K562 (cell line): ENCODE data around the gene MYCBPAP. TPM values are rescaled to one million over a fixed set of nuclear protein-coding genes. Genes with fewer than 3 reads are reported as not detected.

ENCODE experiments used
- ATAC-seq: fragments of 200-7000 bp; cut with Tn5 transposase; 3 replicates; pipeline ENCODE4 v1.9.1; 2020; ENCODE audit warnings: moderate library complexity
- BruUV-seq: library from RNA; stranded (reverse); fragments of 400-500 nt; replicated peaks from 2 replicates; lab custom pipeline; 2021; lab: Mats Ljungman, UMichigan
- CTCF ChIA-PET: fragments of 300-600 bp; formaldehyde crosslinking; extraction: SDS; loops from one replicate; lab custom pipeline; 2021; ENCODE audit warnings: low intra/inter-chr PET ratio; lab: Yijun Ruan, JAX
- POLR2A ChIA-PET: fragments of 300-600, 350-650 bp; sonication (Branson Sonifier 250); formaldehyde crosslinking; extraction: SDS; loops from one replicate; lab custom pipeline; 2021; ENCODE audit warnings: antibody characterized with exemption, inconsistent platforms; lab: Yijun Ruan, JAX
- DNase-seq, 4 experiments: peaks; one replicate each; pipeline versions ENCODE4 v3.0.0 to v3.0.0-alpha.2; 2011 to 2018; ENCODE audit warnings: low spot score in 3 of 4, mixed read lengths in 3 of 4; ENCODE audit errors: extremely low read depth in 1 of 4
- FAIRE-seq: peaks from 2 replicates; lab custom pipeline; 2011; peaks lifted over from hg19 to GRCh38; lab: Jason Lieb, UNC
- H2AFZ ChIP-seq: 2 replicates; pipeline ENCODE4 v1.6.0; 2011; ENCODE audit warnings: low read depth, low read length, control low read depth, inconsistent platforms
- H3K27ac ChIP-seq: fragments of 200-600 bp; 3 replicates; pipeline ENCODE4 v1.8.0; 2011; ENCODE audit warnings: low read depth, mild to moderate bottlenecking, control low read depth, inconsistent platforms, low read length, moderate library complexity, mixed read lengths; ENCODE audit errors: extremely low read depth
- H3K27me3 ChIP-seq, 2 experiments: fragments of 300-600 bp in 1 of 2; 2 replicates in 1 of 2; 3 replicates in 1 of 2; pipeline versions ENCODE4 v1.6.0 to v1.8.0; 2011; ENCODE audit warnings: inconsistent platforms in 2 of 2, low read length in 2 of 2, mild to moderate bottlenecking in 1 of 2, mixed read lengths in 1 of 2, moderate library complexity in 1 of 2; ENCODE audit not compliant: control insufficient read depth in 2 of 2, insufficient read depth in 2 of 2
- H3K36me3 ChIP-seq: fragments of 300-600 bp; 3 replicates; pipeline ENCODE4 v1.8.0; 2011; ENCODE audit warnings: mild to moderate bottlenecking, low read length, inconsistent platforms; ENCODE audit not compliant: control insufficient read depth, insufficient read depth
- H3K4me1 ChIP-seq, 2 experiments: fragments of 200-600 bp in 1 of 2; replicated peaks in 1 of 2; 2 replicates in 1 of 2; 3 replicates in 1 of 2; pipeline versions ENCODE4 v1.5.1 to v1.8.0; 2011; ENCODE audit warnings: inconsistent platforms in 2 of 2, low read length in 2 of 2, mild to moderate bottlenecking in 1 of 2, mixed read lengths in 1 of 2, moderate library complexity in 1 of 2; ENCODE audit not compliant: control insufficient read depth in 2 of 2, insufficient read depth in 2 of 2
- H3K4me2 ChIP-seq: 2 replicates; pipeline ENCODE4 v1.6.1; 2011; ENCODE audit warnings: low read length, control low read depth, inconsistent platforms, mixed read lengths; ENCODE audit not compliant: insufficient read depth
- H3K4me3 ChIP-seq: fragments of 200-600 bp; sonication (generic), shearing (Covaris generic); 2 replicates; pipeline ENCODE4 v1.5.1; 2016; ENCODE audit warnings: control low read depth, inconsistent platforms
- H3K79me2 ChIP-seq: fragments of 200-600 bp; 3 replicates; pipeline ENCODE4 v1.8.0; 2011; ENCODE audit warnings: low read length, inconsistent platforms; ENCODE audit not compliant: control insufficient read depth, insufficient read depth
- H3K9ac ChIP-seq, 2 experiments: 2 replicates each; pipeline versions ENCODE4 v1.6.0 to v1.6.1; 2011; ENCODE audit warnings: low read depth in 2 of 2, low read length in 2 of 2, control low read depth in 1 of 2, inconsistent platforms in 1 of 2, mild to moderate bottlenecking in 1 of 2, mixed read lengths in 1 of 2; ENCODE audit not compliant: insufficient read depth in 1 of 2
- H3K9me1 ChIP-seq: one replicate; pipeline ENCODE4 v1.6.0; 2011; ENCODE audit warnings: inconsistent platforms, mild to moderate bottlenecking, low read length, moderate library complexity; ENCODE audit not compliant: control insufficient read depth, insufficient read depth
- H3K9me3 ChIP-seq: replicated peaks from 2 replicates; pipeline ENCODE4 v1.5.1; 2011; ENCODE audit warnings: low read depth, low read length, inconsistent platforms; ENCODE audit not compliant: control insufficient read depth, insufficient read depth
- H4K20me1 ChIP-seq: replicated peaks from 2 replicates; pipeline ENCODE4 v1.6.1; 2011; ENCODE audit warnings: low read length, inconsistent platforms, mixed read lengths; ENCODE audit not compliant: control insufficient read depth, insufficient read depth
- FOXJ3 ChIP-seq: sonication (generic); formaldehyde crosslinking; IDR thresholded peaks from 2 replicates; pipeline ENCODE4 v1.4.0; 2020; ENCODE audit warnings: mild to moderate bottlenecking, missing genetic modification reagents
- HES1 ChIP-seq: fragments of 450-650 bp; IDR thresholded peaks from 2 replicates; pipeline ENCODE4 v1.6.1; 2016; ENCODE audit warnings: low read depth, mild to moderate bottlenecking, moderate library complexity
- NUFIP1 ChIP-seq: fragments of 450-650 bp; IDR thresholded peaks from 2 replicates; pipeline ENCODE4 v1.6.1; 2018; ENCODE audit not compliant: partially characterized antibody
- ZBTB5 ChIP-seq: fragments of 450-650 bp; IDR thresholded peaks from 2 replicates; pipeline ENCODE4 v1.6.1; 2017; ENCODE audit warnings: antibody characterized with exemption
- ZEB2 ChIP-seq: fragments of 450-650 bp; IDR thresholded peaks from 2 replicates; pipeline ENCODE4 v1.6.1; 2016
- ZNF24 ChIP-seq: fragments of 450-650 bp; IDR thresholded peaks from 2 replicates; pipeline ENCODE4 v1.6.1; 2016
- ZNF507 ChIP-seq: conservative IDR thresholded peaks from 2 replicates; pipeline ENCODE4 v1.6.1; 2017; ENCODE audit warnings: missing genetic modification characterization, missing compliant biosample characterization
- ZSCAN29 ChIP-seq: fragments of 450-650 bp; IDR thresholded peaks from 2 replicates; pipeline ENCODE4 v1.6.1; 2017
- WGBS: fragments of 100-300 bp; shearing (Covaris generic); methylation state at CpG from one replicate; pipeline ENCODE4 v1.1.6; 2016; ENCODE audit warnings: low coverage, mixed read lengths; ENCODE audit not compliant: insufficient coverage; ENCODE audit errors: missing lambda C conversion rate; 5-methylcytosine and 5-hydroxymethylcytosine counted together
- in situ Hi-C: fragments of 300-500 bp; cut with MboI; formaldehyde crosslinking; loops from 4 replicates; pipeline ENCODE4 v1.15.0; 2018; ENCODE audit warnings: inconsistent platforms, mixed read lengths
- intact Hi-C: fragments of 100-400 bp; cut with micrococcal nuclease; formaldehyde crosslinking; loops from 2 replicates; pipeline ENCODE4 v1.14.2; 2022
- polyA plus RNA-seq, 8 experiments: library from polyadenylated mRNA; depleted of rRNA in 4 of 8; stranded (reverse) in 5 of 8; unstranded in 3 of 8; fragments of >200 nt; fragmentation: Nextera tagmentation in 2 of 8; fragmentation: Illumina TruSeq in 1 of 8; extraction: Ambion mirVana in 2 of 8; extraction: Trizol in 1 of 8; gene quantifications; 2 replicates each; pipeline versions ENCODE4 v1.2.1 to v1.2.3, GENCODE V29; 2011 to 2014; ENCODE audit warnings: inconsistent platforms in 1 of 8, missing spikeins in 1 of 8
- total RNA-seq, 7 experiments: library from RNA; depleted of rRNA in 6 of 7; stranded (reverse); fragments of >200 nt in 6 of 7; fragmentation: Illumina TruSeq in 2 of 7; extraction: Trizol in 2 of 7; gene quantifications; 2 replicates each; pipeline versions ENCODE4 v1.2.1 to v1.2.3, GENCODE V29; 2011 to 2021; ENCODE audit warnings: low replicate concordance in 1 of 7
- TF ChIP-seq, protein P1 (sequence below): fragments of 450-650 bp; IDR thresholded peaks from 2 replicates; pipeline ENCODE4 v1.6.1; 2018; ENCODE audit warnings: mild to moderate bottlenecking, low read depth; ENCODE audit not compliant: partially characterized antibody

Gene MYCBPAP
- total and polyA plus RNA-seq, 9 of the 15 experiments (the other 6 are each of a cell fraction or from before 2014, with no cell fraction given), result not detected

DNA sequence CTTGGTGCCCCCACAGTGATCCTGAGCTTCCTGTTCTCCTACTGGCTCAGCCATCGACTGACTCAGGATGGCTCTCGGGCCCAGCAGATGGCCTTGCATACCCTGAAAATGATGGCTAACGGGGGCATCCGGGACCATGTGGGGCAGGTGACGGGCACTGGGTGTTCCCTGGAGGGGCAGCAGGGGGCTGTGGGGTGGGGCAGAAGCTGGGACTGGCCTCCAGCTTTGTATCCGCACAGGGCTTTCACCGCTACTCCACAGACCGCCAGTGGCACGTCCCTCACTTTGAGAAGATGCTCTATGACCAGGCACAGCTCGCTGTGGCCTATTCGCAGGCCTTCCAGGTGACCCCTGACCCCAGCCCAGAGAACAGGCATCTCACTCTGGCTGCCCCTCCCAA, 41.7 kb downstream of the MYCBPAP start:
- WGBS, result 85% methylated on average over 6 of the region's 11 CpGs
- intact Hi-C loops (loop anchor here (1.0 to 5.0 kb wide), 3 partner anchors 77 to 392 kb away; no protein-coding TSS in a partner anchor), in situ Hi-C loops (loop anchor here (5.0 to 10.0 kb wide), 4 partner anchors 77 to 405 kb away; no protein-coding TSS in a partner anchor)
- 0 out of 4 replicates have a peak overlapping the region, but pooled peaks of 1 of the 2 experiments have one; percentile 37 for H3K9ac ChIP-seq
- TF ChIP-seq ZEB2 (no peak), ZNF507 (no peak), ZSCAN29 (no peak), NUFIP1 (no peak), HES1 (no peak), ZNF24 (no peak), FOXJ3 (no peak), ZBTB5 (no peak)
- TF ChIP-seq, protein P1, sequence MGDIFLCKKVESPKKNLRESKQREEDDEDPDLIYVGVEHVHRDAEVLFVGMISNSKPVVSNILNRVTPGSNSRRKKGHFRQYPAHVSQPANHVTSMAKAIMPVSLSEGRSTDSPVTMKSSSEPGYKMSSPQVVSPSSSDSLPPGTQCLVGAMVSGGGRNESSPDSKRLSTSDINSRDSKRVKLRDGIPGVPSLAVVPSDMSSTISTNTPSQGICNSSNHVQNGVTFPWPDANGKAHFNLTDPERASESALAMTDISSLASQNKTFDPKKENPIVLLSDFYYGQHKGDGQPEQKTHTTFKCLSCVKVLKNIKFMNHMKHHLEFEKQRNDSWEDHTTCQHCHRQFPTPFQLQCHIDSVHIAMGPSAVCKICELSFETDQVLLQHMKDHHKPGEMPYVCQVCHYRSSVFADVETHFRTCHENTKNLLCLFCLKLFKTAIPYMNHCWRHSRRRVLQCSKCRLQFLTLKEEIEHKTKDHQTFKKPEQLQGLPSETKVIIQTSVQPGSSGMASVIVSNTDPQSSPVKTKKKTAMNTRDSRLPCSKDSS, result no peak
- peaks cover 3 to 25% of the 10 kb centered on the region in 2 experiments; a peak in 2 of 5 replicates for H3K27me3 ChIP-seq
- ATAC-seq (no peak), DNase-seq (no peak), FAIRE-seq (no peak)
- BruUV-seq, result no TSS peak
- no peak overlapping the region for H3K4me2 ChIP-seq
- ChIA-PET POLR2A (interaction anchor here (0.6 to 0.8 kb wide), 3 partner anchors 76 to 749 kb away, joined by 3 to 4 read pairs (median 3); no protein-coding TSS in a partner anchor), CTCF (interaction anchor here (0.8 to 1.7 kb wide), 3 partner anchors 67 to 145 kb away, joined by 3 to 6 read pairs (median 4); no protein-coding TSS in a partner anchor)
- H3K9me3 ChIP-seq, result no peaks in the 10 kb centered on the region
- H3K4me1 ChIP-seq, result peaks cover 9 to 43% of the 10 kb centered on the region in 2 experiments; a peak in 4 of 5 replicates
- H3K9me1 ChIP-seq, result no peaks in the 10 kb centered on the region
- H2AFZ ChIP-seq, result no peak overlapping the region
- no peaks in the 10 kb centered on the region; the same call in 1 of the 2 replicates for H4K20me1 ChIP-seq
- H3K4me3 ChIP-seq, result no peak overlapping the region
- no peaks in the 10 kb centered on the region for H3K36me3 ChIP-seq
- H3K79me2 ChIP-seq, result no peaks in the 10 kb centered on the region
- H3K27ac ChIP-seq, result no peak overlapping the region
